Amygdala (tissue), 56 donors: ENCODE measurements around the gene ARRDC1.

Source experiments
- DNase-seq, 56 donors: peaks; one replicate each; lab custom pipeline; 2025; lab: John Stamatoyannopoulos, UW

ARRDC1 gene

GRCh38 chr9:137632230-137633161 lies 27.0 kb downstream of the ARRDC1 start:
- DNase-seq: peak in 5 of 56 donors; percentile 28 to 65 (median 37)

DNA sequence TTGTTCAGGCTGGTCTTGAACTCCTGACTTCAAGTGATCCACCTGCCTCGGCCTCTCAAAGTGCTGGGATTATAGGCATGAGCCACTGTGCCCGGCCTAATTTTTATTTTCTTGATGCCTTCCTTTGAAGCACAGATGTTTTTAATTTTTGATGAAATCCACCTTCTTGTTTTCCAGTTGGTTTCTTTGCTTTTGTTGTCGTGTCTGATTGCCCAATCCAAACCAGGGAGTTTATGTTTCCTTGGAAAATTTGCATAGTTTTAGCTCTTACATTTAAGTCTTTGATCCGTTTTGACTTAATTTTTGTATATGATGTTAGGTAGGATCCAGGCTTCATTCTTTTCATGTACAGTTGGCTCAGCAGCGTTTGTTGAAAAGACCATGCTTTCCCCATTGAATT lies 28.5 kb downstream of the ARRDC1 start:
- DNase-seq: no peak

GRCh38 chr9:137638680-137639079 lies 33.2 kb downstream of the ARRDC1 start:
- no peak for DNase-seq

DNA sequence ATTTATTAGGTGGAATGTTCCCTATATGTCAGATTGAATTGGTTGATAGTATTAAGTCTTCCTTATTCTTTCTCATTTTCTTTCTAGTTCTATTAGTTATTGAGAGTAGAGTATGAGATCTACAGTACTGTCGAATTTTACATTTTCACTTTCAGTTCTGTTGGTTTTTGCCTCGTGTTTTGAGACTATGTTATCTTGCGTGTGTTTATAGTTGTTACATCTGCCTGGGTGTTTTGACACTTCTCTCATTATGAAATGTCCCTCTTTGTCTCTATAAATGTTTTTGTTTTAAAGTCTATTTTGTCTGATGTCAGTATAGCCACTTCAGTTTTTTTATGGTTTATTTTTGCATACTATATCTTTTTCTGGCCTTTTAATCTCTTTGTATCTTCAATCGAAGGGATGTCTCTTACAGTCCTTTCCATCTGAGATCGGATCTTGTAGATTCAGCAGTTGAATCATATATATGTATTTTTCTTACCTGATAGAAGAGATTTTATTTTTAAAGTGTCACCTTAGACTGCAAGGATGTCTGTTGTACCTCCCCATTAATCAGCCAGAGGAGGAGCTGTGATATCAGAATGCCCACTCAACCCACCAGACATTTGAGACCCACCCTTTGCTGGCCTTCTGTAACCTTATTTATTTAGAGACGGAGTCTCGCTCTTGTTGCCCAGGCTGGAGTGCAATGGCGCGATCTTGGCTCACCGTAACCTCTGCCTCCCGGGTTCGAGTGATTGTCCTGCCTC lies 34.0 kb downstream of the ARRDC1 start:
- no peak for DNase-seq

- no peak for DNase-seq
Observed at GRCh38 chr9:137640862-137641261, 35.4 kb downstream of the ARRDC1 start.

- DNase-seq: no peak
Observed at GRCh38 chr9:137642118-137642601, 36.7 kb downstream of the ARRDC1 start.

- no peak for DNase-seq
Observed at GRCh38 chr9:137642892-137643291, 37.4 kb downstream of the ARRDC1 start.

- DNase-seq: no peak
Observed at GRCh38 chr9:137643921-137644320, 38.4 kb downstream of the ARRDC1 start.

DNA sequence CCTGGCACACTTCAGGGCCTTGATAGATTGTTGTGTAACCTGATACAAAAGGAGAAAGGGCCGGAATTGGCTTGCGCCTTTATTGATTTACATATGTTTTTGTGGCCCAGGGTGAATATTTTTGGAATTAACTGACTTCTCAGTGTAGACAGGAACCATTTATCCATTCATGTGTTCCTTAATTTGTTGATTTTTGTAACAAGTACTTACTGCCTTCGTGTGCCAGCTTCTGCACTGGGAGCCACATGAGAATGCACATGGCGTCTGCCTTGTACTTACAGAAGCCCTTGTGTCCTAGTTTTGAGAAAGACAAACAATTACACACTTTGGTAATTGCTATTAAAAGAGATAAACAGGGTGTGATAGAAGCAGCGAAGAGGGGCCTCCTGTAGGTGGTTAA lies 39.7 kb downstream of the ARRDC1 start:
- no peak for DNase-seq

GRCh38 chr9:137646341-137646740 lies 40.9 kb downstream of the ARRDC1 start:
- no peak for DNase-seq

- DNase-seq: no peak
Observed at GRCh38 chr9:137647096-137647714, 41.7 kb downstream of the ARRDC1 start.

- no peak for DNase-seq
Observed at GRCh38 chr9:137648396-137648795, 42.9 kb downstream of the ARRDC1 start.

GRCh38 chr9:137649553-137649952 lies 44.1 kb downstream of the ARRDC1 start:
- no peak for DNase-seq

- DNase-seq: no peak
Observed at GRCh38 chr9:137650259-137650658, 44.8 kb downstream of the ARRDC1 start.

- no peak for DNase-seq
Observed at GRCh38 chr9:137650779-137651178, 45.3 kb downstream of the ARRDC1 start.

GRCh38 chr9:137656416-137656815 lies 50.9 kb downstream of the ARRDC1 start:
- DNase-seq: no peak

DNA sequence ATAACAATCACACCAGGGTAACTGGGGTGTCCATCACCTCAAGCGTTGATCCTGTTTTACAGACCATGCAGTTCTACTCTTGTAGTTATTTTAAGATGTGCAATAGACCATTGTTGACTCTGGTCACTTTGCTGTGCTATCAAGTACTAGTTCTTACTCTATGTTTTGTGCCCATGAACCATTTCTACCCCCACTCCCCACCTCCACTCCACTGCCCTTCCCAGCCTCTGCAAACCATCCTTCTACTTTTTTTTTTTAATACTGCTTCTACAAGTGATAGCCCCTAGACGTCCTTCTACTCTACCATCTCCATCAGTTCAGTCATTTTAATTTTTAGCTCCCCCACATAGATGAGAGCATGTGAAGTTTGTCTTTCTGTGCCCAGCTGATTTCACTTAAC lies 52.1 kb downstream of the ARRDC1 start:
- no peak for DNase-seq

GRCh38 chr9:137658781-137659180 lies 53.3 kb downstream of the ARRDC1 start:
- no peak for DNase-seq

- DNase-seq: no peak
Observed at GRCh38 chr9:137660144-137660543, 54.7 kb downstream of the ARRDC1 start.

- no peak for DNase-seq
Observed at GRCh38 chr9:137663584-137663983, 58.1 kb downstream of the ARRDC1 start.

GRCh38 chr9:137664676-137665075 lies 59.2 kb downstream of the ARRDC1 start:
- no peak for DNase-seq
